A549 treated with Mapracorat at 1 μM for 4 hours (cell line): ENCODE measurements around the gene BLCAP. TPM values are rescaled to one million over a fixed set of nuclear protein-coding genes. Genes with fewer than 3 reads are reported as not detected.

Experiments used
- total RNA-seq: library from RNA; stranded (reverse); fragments of 200-300 nt; extraction: Qiagen RNA extraction; gene quantifications from 5 replicates; pipeline ENCODE4 v1.2.3, GENCODE V29; 2022

BLCAP gene, protein sequence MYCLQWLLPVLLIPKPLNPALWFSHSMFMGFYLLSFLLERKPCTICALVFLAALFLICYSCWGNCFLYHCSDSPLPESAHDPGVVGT
- total RNA-seq = 43.7 to 54.7 TPM (median 49.6 TPM) in 5 replicates

DNA sequence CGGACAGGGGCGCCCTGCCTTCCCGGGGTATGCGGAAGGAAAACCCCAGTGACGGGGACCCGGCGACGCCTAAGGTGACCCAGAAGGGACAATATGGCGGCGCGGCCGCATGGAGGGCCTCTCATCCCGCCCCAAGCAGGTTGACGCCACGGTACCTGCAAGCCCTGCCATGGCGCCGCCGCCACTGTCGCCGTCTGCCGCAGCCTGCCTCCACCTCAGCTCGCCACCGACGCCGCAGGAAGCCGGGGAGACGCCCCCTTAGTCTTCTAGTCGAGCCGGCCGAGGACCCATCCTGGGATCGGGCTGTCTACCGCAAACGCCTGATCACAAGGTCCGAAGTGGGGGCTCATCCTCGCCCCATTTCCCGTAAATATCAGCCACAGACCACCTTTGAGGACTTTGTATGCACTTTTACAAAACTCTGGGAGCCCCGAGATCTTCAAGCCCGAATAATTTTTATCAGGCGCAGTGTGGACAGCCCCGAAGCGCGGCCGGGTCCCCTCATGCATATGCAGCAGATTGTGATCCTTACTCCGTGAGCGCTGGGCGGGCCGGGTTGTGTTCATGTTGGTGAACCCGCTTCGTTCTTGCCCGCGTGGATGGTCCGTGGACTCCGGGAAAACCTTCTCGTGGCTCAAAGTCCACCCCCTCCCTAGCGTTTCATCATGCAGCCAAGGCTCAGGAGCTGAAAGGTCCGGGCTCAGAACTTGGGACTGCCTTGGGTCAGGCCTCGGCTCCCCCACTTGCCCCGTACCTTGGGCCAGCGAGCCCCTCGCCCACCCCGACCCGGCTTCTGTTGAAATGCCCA is at the start of gene BLCAP:
Gene BLCAP (minus strand): TSS at position 239 of the 808 bp plus-strand sequence. CDS start 8,702 bp downstream, outside the sequence.

DNA sequence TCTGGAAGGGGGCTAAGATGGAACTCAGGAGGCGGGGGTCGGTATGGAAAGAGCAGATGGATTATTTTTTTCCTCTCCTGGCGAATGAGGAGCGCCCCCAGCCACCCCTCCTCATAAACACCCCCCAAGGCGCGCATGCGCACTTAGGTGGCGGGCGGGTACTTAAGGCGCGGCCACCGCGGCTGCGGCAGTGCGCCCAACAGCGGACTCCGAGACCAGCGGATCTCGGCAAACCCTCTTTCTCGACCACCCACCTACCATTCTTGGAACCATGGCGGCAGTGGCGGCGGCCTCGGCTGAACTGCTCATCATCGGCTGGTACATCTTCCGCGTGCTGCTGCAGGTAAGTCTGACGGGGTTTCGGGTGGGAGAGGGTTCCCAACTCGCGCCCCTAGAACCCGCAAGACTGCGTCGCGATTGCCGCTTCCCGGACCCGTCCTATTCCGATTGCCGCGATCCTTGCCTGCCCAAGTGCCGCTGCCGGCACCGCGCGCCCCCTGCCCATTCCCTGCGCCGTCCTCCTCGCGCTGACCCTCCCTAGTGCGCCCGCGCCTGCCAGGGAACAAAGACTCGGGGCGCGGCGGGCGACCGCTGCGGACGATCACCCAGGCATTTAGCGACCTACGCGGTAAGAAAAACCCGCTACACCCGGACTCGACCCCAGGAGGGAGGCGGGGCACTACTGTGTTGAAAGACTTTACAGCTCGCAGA is 6.5 kb downstream of the BLCAP start, which contains the start of gene NNAT:
Gene NNAT (plus strand): TSS at position 190 of the 711 bp plus-strand sequence. CDS start 82 bp downstream, at position 272.

Other genes with a start within 250 kb of the BLCAP start
- 82.6 to 96.6 TPM (median 91.9 TPM) in 5 replicates for gene MANBAL, start 238.2 kb downstream of the BLCAP start, total RNA-seq
- gene SRC, start 181.7 kb downstream of the BLCAP start, total RNA-seq = 108 to 144 TPM (median 137 TPM) in 5 replicates
- not detected in 5 replicates for gene NNAT, start 6.6 kb downstream of the BLCAP start, total RNA-seq
- 56.2 to 69.6 TPM (median 66.2 TPM) in 5 replicates for gene CTNNBL1, start 166.2 kb upstream of the BLCAP start, total RNA-seq